DOHH2 (cell line): ENCODE results near the gene NEMP1.

ENCODE experiments used
- EZH2phosphoT487 ChIP-seq: fragments of 200-600 bp; sonication (generic); IDR thresholded peaks from 2 replicates; pipeline ENCODE4 v1.6.1; 2017; ENCODE audit warnings: borderline replicate concordance, mild to moderate bottlenecking, antibody characterized with exemption, low read length, moderate library complexity, mixed read lengths
- TF ChIP-seq, protein P1 (sequence below): fragments of 200-600 bp; sonication (generic); IDR thresholded peaks from one replicate; pipeline ENCODE4 v1.5.1; 2014; ENCODE audit warnings: antibody characterized with exemption, mild to moderate bottlenecking, low read depth, low read length; ENCODE audit not compliant: poor library complexity, severe bottlenecking

DNA sequence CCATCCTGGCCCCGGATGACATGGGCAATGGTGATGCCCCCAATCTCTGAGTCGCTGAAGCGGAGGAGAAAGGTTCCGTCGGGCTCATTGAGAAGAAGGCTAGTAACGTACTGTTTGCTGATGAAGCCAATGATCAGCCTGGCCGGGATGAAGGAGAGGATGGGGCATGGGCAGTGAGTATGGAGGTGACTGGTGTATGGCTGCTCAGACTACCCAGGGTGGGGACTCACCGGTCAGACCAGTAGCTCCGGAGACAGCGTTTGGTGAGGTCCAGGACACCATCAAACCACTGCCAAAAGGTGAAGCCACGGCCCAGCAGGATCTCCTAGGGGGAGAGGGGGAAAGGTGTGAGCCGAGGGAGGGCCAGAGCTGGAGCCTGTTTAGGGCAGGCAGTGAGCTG, 21.2 kb upstream of the NEMP1 start:
- TF ChIP-seq, protein P1, sequence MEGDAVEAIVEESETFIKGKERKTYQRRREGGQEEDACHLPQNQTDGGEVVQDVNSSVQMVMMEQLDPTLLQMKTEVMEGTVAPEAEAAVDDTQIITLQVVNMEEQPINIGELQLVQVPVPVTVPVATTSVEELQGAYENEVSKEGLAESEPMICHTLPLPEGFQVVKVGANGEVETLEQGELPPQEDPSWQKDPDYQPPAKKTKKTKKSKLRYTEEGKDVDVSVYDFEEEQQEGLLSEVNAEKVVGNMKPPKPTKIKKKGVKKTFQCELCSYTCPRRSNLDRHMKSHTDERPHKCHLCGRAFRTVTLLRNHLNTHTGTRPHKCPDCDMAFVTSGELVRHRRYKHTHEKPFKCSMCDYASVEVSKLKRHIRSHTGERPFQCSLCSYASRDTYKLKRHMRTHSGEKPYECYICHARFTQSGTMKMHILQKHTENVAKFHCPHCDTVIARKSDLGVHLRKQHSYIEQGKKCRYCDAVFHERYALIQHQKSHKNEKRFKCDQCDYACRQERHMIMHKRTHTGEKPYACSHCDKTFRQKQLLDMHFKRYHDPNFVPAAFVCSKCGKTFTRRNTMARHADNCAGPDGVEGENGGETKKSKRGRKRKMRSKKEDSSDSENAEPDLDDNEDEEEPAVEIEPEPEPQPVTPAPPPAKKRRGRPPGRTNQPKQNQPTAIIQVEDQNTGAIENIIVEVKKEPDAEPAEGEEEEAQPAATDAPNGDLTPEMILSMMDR = no peak
- no peak for TF ChIP-seq EZH2phosphoT487
